ENCODE measurements around the gene CHSY1.

CHSY1 gene

DNA sequence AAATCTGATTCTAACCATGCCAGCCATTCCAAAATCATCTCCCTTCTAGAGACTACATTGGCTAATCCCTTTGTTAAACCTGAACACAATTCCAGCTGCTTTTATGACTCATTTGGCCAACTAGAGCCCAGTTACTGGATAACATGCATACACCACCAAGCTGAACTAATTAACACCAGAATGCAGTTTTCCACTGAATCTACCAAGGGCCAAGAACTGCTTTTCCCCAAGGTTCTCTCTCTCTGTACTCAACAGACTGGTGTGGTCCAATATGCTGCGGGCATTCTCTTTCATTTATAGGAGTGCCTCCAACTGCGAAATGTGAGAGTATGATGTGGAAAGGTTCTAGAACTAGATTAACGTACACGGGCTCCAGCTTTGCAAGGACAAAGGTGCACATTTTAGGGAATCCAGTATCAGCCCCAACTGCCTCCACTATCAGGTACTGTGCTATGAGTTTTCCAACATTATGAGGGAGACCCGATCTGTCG, 1.5 kb downstream of the CHSY1 start:
- DNase-seq (ENCODE audit: low spot score), result no peak
- H3K4me3 ChIP-seq, result peak overlapping the region; percentile 96
- TF ChIP-seq CTCF (IDR thresholded peaks at IDR 0.05), result no peak
- H3K27ac ChIP-seq, result peak overlapping the region; percentile 73 to 99

DNA sequence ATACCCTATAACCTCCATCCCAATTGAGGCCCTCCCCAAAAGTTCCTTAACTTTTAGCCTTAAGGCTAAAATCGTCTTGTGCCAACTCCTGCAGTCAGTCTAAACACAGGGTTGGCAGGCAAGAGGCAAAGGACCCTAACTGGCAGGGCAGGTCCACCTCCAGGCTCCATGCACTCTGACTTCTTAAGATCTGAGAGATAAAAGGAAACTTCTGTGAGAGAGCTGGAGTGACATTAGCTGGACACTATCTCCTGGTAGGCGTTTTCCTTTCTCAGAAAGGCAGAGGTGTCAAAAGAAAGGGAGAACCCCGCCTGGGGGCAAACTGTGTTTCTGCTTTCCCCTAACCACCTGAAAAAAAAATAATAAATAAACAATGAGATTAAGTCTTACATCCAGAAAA, 3.6 kb downstream of the CHSY1 start:
- Histone ChIP-seq H3K27ac (no peak overlapping the region), H3K4me3 (no peak overlapping the region)
- DNase-seq (ENCODE audit: low spot score), result no peak
- no peak for TF ChIP-seq CTCF (IDR thresholded peaks at IDR 0.05)

DNA sequence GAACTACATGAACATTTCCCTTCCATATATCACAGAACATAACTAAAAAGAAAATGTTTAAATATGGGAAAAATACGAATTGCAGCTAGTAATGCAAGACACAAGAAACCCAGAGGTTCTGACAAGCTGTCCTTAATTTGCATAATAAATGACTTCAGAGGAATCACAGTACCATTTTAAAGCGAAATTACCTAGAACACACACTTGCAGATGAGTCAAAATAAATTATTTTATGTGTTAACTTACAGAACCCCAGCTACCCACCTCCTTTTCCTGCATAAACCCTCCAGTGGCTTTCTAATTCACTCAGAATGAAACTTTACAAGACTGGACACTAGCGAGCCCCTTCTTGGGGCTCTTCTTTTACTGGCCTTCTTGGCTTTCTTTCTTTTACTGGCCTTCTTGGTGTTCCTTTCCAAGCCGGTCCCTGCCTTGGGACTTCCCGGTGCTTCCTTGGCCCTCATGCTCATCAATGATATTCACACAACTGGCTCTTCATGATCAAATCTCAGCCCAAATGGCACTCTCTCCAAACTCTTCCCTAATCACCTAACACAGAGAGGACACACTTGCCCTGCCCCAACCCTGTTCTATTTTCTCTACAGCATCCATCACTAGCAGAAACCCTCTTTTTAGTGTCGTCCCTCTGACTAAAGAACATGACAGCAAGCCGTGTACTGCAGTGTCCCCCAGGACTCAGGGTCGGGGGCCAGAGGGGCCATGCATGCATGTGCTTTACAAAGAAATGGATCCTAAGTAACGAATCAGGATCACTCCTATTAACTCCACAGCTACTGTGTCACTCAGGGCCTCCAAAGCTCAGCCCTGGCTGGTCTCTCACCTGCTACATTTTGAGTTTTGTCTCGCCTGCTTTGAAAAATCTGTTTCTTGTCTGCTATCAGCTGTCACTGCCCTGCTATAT, 4.8 kb downstream of the CHSY1 start:
- H3K27ac ChIP-seq, result peak overlapping the region in 1 of 2 donors; percentile 60
- H3K4me3 ChIP-seq, result peak overlapping the region; percentile 41
- TF ChIP-seq CTCF (IDR thresholded peaks at IDR 0.05), result no peak
- no peak for DNase-seq (ENCODE audit: low spot score)

DNA sequence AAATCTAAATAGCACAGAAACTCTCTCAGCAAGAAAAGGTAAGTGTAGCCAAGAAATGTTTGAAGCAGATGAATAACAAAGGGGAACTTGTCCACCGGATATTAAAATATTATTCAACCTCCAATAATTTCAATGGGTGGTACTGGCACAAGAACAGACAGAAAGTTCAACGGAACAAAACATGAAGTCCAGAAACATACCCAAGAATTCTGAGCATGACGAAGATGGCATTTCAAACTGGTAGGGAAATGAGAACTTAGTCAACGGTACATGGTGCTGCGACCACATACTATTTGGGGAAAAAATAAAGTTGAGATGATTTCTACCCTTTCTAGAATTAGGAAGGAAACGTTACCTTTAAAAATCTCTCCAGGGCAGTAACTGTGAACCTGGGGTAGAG, 5.5 kb downstream of the CHSY1 start:
- DNase-seq (ENCODE audit: low spot score), result no peak
- Histone ChIP-seq H3K27ac (no peak overlapping the region), H3K4me3 (no peak overlapping the region)
- no peak for TF ChIP-seq CTCF (IDR thresholded peaks at IDR 0.05)

DNA sequence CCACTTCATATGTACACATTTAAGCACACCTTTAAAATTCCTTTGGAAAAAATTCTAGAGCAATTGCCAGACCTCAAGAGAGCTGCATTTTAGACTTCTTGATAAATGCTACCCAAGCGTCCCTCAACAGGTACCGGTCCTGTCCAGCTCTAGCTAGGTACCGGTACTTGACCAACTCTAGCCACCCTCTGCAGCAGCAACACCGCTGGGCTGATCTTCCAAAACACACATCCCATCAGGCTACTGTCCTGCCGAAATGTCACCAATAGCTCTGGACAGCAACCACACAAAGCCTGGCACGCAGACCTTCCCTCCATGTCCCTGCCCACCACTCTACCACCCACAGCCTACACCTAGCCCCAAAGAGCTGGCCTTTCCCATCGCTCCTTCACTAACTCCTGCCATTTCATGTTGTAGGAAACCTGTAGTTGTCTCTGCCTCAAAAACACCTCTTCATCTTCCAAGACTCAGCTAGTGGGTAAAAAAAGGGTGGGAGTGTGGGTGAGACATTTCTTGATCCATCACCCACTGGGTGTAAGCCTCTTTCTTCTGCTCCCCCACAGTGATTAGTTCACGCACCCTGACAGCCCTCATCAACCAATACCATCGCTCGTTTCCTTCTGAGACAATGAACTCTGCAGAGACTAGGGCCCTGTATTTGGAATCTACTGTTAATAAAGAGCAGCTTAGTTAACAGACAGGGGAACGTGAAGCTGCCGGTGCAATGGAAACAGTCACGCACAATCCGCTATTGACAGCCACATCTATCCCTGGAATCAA, 6.8 kb downstream of the CHSY1 start:
- Histone ChIP-seq H3K27ac (no peak overlapping the region), H3K4me3 (peak overlapping the region; percentile 15)
- TF ChIP-seq CTCF (IDR thresholded peaks at IDR 0.05), result no peak
- DNase-seq (ENCODE audit: low spot score), result no peak

GRCh38 chr15:101244036-101244781, 7.6 kb downstream of the CHSY1 start:
- Histone ChIP-seq H3K27ac (no peak overlapping the region), H3K4me3 (no peak overlapping the region)
- no peak for TF ChIP-seq CTCF (IDR thresholded peaks at IDR 0.05)

More at GRCh38 chr15:101244036-101244781, 7.6 kb downstream of the CHSY1 start:
- DNase-seq (ENCODE audit: low spot score), result no peak
